ENCODE results near the gene DHFR2.
"Not testable (repeated sequence)": the region's sequence is repeated elsewhere in the genome, so short reads cannot be mapped to it uniquely, and the experiment has no call there.

DHFR2 gene

GRCh38 chr3:94062513-94063404 lies at the start of gene DHFR2, which contains the start of gene NSUN3:
Gene DHFR2, minus strand, starts transcription at chr3:94062916. Its CDS starts 1,405 bp downstream, at chr3:94061511.
Gene NSUN3, plus strand, starts transcription at chr3:94063061. Its CDS starts 66 bp downstream, at chr3:94063127.
- peak; percentile 72 for DNase-seq (ENCODE audit: low read depth, low spot score)

GRCh38 chr3:94110854-94111253 lies 48.1 kb upstream of the DHFR2 start:
- no peak for DNase-seq (ENCODE audit: low read depth, low spot score)

- DNase-seq (ENCODE audit: low read depth, low spot score) = not testable (repeated sequence)
Observed at GRCh38 chr3:94110232-94110631, 47.5 kb upstream of the DHFR2 start.

- no peak for DNase-seq (ENCODE audit: low read depth, low spot score)
Observed at GRCh38 chr3:94106268-94106667, 43.6 kb upstream of the DHFR2 start.

GRCh38 chr3:94101860-94102259 lies 39.1 kb upstream of the DHFR2 start:
- DNase-seq (ENCODE audit: low read depth, low spot score) = no peak

GRCh38 chr3:94099311-94099710 lies 36.6 kb upstream of the DHFR2 start:
- DNase-seq (ENCODE audit: low read depth, low spot score) = no peak

GRCh38 chr3:94098452-94098851 lies 35.7 kb upstream of the DHFR2 start:
- DNase-seq (ENCODE audit: low read depth, low spot score) = no peak

GRCh38 chr3:94095111-94095510 lies 32.4 kb upstream of the DHFR2 start:
- DNase-seq (ENCODE audit: low read depth, low spot score) = no peak

- no peak for DNase-seq (ENCODE audit: low read depth, low spot score)
Observed at GRCh38 chr3:94093151-94093550, 30.4 kb upstream of the DHFR2 start.

GRCh38 chr3:94092086-94092485 lies 29.4 kb upstream of the DHFR2 start:
- DNase-seq (ENCODE audit: low read depth, low spot score) = no peak

- no peak for DNase-seq (ENCODE audit: low read depth, low spot score)
Observed at GRCh38 chr3:94089126-94089525, 26.4 kb upstream of the DHFR2 start.

- DNase-seq (ENCODE audit: low read depth, low spot score) = no peak
Observed at GRCh38 chr3:94083261-94083660, 20.5 kb upstream of the DHFR2 start.

GRCh38 chr3:94082391-94082937 lies 19.7 kb upstream of the DHFR2 start:
- DNase-seq (ENCODE audit: low read depth, low spot score) = no peak

- DNase-seq (ENCODE audit: low read depth, low spot score) = no peak
Observed at GRCh38 chr3:94081884-94082283, 19.2 kb upstream of the DHFR2 start.

- not testable (repeated sequence) for DNase-seq (ENCODE audit: low read depth, low spot score)
Observed at GRCh38 chr3:94080552-94080951, 17.8 kb upstream of the DHFR2 start.

GRCh38 chr3:94076055-94076454 lies 13.3 kb upstream of the DHFR2 start:
- no peak for DNase-seq (ENCODE audit: low read depth, low spot score)

- DNase-seq (ENCODE audit: low read depth, low spot score) = no peak
Observed at GRCh38 chr3:94071713-94072284, 9.1 kb upstream of the DHFR2 start.

- no peak for DNase-seq (ENCODE audit: low read depth, low spot score)
Observed at GRCh38 chr3:94070341-94070911, 7.7 kb upstream of the DHFR2 start.

- no peak for DNase-seq (ENCODE audit: low read depth, low spot score)
Observed at GRCh38 chr3:94069194-94069813, 6.6 kb upstream of the DHFR2 start.

GRCh38 chr3:94066506-94067500 lies 4.1 kb upstream of the DHFR2 start:
- no peak for DNase-seq (ENCODE audit: low read depth, low spot score)
